ENCODE data around the gene LMBRD2. TPM values are rescaled to one million over a fixed set of nuclear protein-coding genes. Genes with fewer than 3 reads are reported as not detected.
"Not testable (repeated sequence)": the region's sequence is repeated elsewhere in the genome, so short reads cannot be mapped to it uniquely, and the experiment has no call there.

Gene LMBRD2
- total and polyA plus RNA-seq, 2 experiments from 2014 or later, result 7.0 to 14.5 TPM

GRCh38 chr5:36145311-36145710, 6.4 kb downstream of the LMBRD2 start:
- Histone ChIP-seq H3K27me3 (replicated peaks; ENCODE audit: insufficient read depth) (no peaks in the 10 kb centered on the region), H3K4me3 (no peak overlapping the region), H3K79me2 (ENCODE audit: insufficient read depth) (peaks cover 61% of the 10 kb centered on the region), H3K9me2 (ENCODE audit: insufficient read depth) (no peaks in the 10 kb centered on the region), H3K9me3 (ENCODE audit: low read depth) (no peaks in the 10 kb centered on the region), H3K27ac (no peak overlapping the region), H3K9ac (no peak overlapping the region), H3K4me1 (ENCODE audit: insufficient read depth) (peaks cover 13% of the 10 kb centered on the region), H4K20me1 (ENCODE audit: insufficient read depth) (no peaks in the 10 kb centered on the region), H3K4me2 (ENCODE audit: unreplicated experiment) (no peak overlapping the region), H2AFZ (no peak overlapping the region), H3F3A (ENCODE audit: insufficient read depth) (no peaks in the 10 kb centered on the region; the same call in 1 of the 2 replicates), H3K36me3 (ENCODE audit: low read depth) (peaks cover 17% of the 10 kb centered on the region; the same call in 1 of the 2 replicates)
- 89 to 90% methylated on average over 4 of the region's 4 CpGs for WGBS, 2 experiments (ENCODE audit: low coverage in 1 of 2, low lambda C conversion rate in 2 of 2, missing lambda C conversion rate in 2 of 2)
- TF ChIP-seq EZH2 (IDR thresholded peaks at IDR 0.05; ENCODE audit: insufficient read depth, poor library complexity, severe bottlenecking), result no peak
- TF ChIP-seq EZH2phosphoT487 (IDR thresholded peaks at IDR 0.05; ENCODE audit: insufficient read depth, low read depth), result no peak
- DNase-seq, result no peak
- in situ Hi-C loops (cut with MboI), result no loop called here

DNA sequence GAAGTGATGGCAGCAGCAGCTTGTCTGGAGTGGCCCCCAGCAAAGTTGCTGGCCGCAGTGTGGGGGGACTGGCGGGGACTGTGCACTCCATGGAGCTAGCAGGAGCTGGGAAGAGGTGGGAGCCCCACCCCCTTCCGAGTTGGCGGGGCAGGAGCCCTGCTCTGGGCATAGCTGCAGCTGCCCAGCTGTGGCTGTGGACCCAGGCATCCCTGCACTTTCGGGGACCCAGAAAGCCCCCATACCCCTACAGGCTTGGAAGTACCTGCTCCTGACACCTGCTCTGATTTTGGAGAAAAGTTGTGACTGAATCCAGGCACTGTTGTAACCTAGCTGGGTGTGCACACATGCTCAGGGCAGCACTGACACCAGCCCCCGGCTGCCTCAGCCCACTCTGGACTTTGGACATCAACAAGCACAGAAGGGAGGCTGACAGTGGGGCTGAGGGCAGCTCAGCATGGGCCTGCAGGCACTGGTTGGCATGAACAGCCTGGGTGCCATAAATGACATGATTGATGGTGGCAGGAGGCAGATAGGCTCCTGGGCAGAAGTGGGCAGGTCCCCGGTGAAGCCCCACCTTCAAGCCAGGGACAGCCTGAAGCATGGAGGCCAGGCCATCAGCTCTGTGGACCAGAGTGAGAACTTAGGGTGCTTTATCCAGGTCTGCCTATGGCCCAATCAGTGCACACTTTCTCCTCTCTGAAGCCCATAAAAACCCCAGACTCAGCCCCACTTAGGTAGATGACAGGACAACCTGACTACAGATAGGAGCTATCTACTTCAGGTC, 12.6 kb downstream of the LMBRD2 start:
- TF ChIP-seq EZH2 (IDR thresholded peaks at IDR 0.05; ENCODE audit: insufficient read depth, poor library complexity, severe bottlenecking) (no peak), EZH2phosphoT487 (IDR thresholded peaks at IDR 0.05; ENCODE audit: insufficient read depth, low read depth) (no peak)

DNA sequence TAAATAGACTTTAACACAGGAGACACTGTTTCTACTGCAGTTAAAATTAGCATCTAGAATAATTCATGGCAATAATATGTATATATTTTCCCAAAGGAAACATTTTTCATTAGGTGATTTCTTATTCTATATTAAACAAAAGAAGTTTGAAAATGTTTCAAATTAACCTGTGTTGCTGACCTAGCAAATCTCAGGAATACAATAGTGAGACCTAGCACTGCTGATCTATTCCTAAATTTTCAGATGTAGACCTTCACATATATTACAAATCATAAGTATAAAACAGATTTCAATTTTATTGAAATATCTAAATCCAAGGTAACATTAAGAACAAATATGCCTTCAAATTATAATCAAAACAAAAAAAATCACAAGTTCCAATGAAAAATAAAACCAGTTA, 15.1 kb downstream of the LMBRD2 start:
- Histone ChIP-seq H3K9me2 (ENCODE audit: insufficient read depth) (no peaks in the 10 kb centered on the region), H3K9me3 (ENCODE audit: low read depth) (no peaks in the 10 kb centered on the region), H2AFZ (no peak overlapping the region), H3K27ac (no peak overlapping the region), H4K20me1 (ENCODE audit: insufficient read depth) (no peaks in the 10 kb centered on the region), H3K4me1 (ENCODE audit: insufficient read depth) (no peaks in the 10 kb centered on the region), H3F3A (ENCODE audit: insufficient read depth) (no peaks in the 10 kb centered on the region), H3K4me3 (no peak overlapping the region), H3K4me2 (ENCODE audit: unreplicated experiment) (no peak overlapping the region), H3K9ac (no peak overlapping the region), H3K27me3 (replicated peaks; ENCODE audit: insufficient read depth) (no peaks in the 10 kb centered on the region), H3K79me2 (ENCODE audit: insufficient read depth) (no peaks in the 10 kb centered on the region), H3K36me3 (ENCODE audit: low read depth) (peaks cover 13% of the 10 kb centered on the region; the same call in 1 of the 2 replicates)
- TF ChIP-seq EZH2phosphoT487 (IDR thresholded peaks at IDR 0.05; ENCODE audit: insufficient read depth, low read depth) (no peak), EZH2 (IDR thresholded peaks at IDR 0.05; ENCODE audit: insufficient read depth, poor library complexity, severe bottlenecking) (no peak)
- DNase-seq, result no peak
- in situ Hi-C loops (cut with MboI), result no loop called here

More for the DNA sequence above, 12.6 kb downstream of the LMBRD2 start:
- no peak overlapping the region for H3K27ac ChIP-seq
- H4K20me1 ChIP-seq (ENCODE audit: insufficient read depth), result no peaks in the 10 kb centered on the region
- no peaks in the 10 kb centered on the region for H3K9me3 ChIP-seq (ENCODE audit: low read depth)
- whole genome bisulfite sequencing, 2 experiments (ENCODE audit: low coverage in 1 of 2, low lambda C conversion rate in 2 of 2, missing lambda C conversion rate in 2 of 2), result 96% methylated on average over 7 of the region's 7 CpGs
- in situ Hi-C loops (cut with MboI), result no loop called here
- H3K36me3 ChIP-seq (ENCODE audit: low read depth), result peaks cover 22% of the 10 kb centered on the region; the same call in 1 of the 2 replicates
- H3K79me2 ChIP-seq (ENCODE audit: insufficient read depth), result peaks cover 9% of the 10 kb centered on the region; the same call in 1 of the 2 replicates
- no peaks in the 10 kb centered on the region for H3F3A ChIP-seq (ENCODE audit: insufficient read depth)
- no peak overlapping the region for H2AFZ ChIP-seq
- no peak overlapping the region for H3K4me2 ChIP-seq (ENCODE audit: unreplicated experiment)
- no peak overlapping the region for H3K9ac ChIP-seq
- H3K27me3 ChIP-seq (replicated peaks; ENCODE audit: insufficient read depth), result no peaks in the 10 kb centered on the region
- no peak for DNase-seq
- no peak overlapping the region for H3K4me3 ChIP-seq
- no peaks in the 10 kb centered on the region for H3K4me1 ChIP-seq (ENCODE audit: insufficient read depth)
- no peaks in the 10 kb centered on the region for H3K9me2 ChIP-seq (ENCODE audit: insufficient read depth)

DNA sequence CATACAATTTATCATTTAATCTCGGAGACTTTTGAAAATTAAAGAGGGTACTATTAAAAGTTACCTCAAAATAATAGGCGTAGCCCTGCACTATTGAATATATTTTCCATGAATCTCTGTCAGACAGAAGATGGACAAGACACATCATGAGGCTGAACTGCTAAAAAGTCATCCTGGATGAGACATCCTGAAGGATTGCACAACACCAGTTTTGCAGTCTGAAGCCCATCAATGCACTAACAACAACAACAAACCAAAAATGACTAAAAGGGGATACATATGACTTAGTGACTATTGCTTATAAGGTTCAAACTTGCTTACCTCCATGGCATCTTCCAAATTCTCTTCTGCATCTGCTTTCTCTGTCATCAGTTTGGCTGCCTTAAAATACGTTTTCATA, 15.7 kb downstream of the LMBRD2 start:
- H3K4me1 ChIP-seq (ENCODE audit: insufficient read depth), result no peaks in the 10 kb centered on the region
- DNase-seq, result peak; percentile 23
- H3F3A ChIP-seq (ENCODE audit: insufficient read depth), result no peaks in the 10 kb centered on the region
- 97 to 99% methylated on average over 3 of the region's 3 CpGs for WGBS, 2 experiments (ENCODE audit: low coverage in 1 of 2, low lambda C conversion rate in 2 of 2, missing lambda C conversion rate in 2 of 2)
- no peak overlapping the region for H3K4me2 ChIP-seq (ENCODE audit: unreplicated experiment)
- no peaks in the 10 kb centered on the region for H3K27me3 ChIP-seq (replicated peaks; ENCODE audit: insufficient read depth)
- no peak overlapping the region for H3K9ac ChIP-seq
- no peak overlapping the region for H3K27ac ChIP-seq
- no peaks in the 10 kb centered on the region for H3K79me2 ChIP-seq (ENCODE audit: insufficient read depth)
- H2AFZ ChIP-seq, result no peak overlapping the region
- H3K4me3 ChIP-seq, result no peak overlapping the region
- H3K9me3 ChIP-seq (ENCODE audit: low read depth), result no peaks in the 10 kb centered on the region
- H3K9me2 ChIP-seq (ENCODE audit: insufficient read depth), result no peaks in the 10 kb centered on the region
- no peaks in the 10 kb centered on the region for H4K20me1 ChIP-seq (ENCODE audit: insufficient read depth)
- peaks cover 9% of the 10 kb centered on the region; the same call in 1 of the 2 replicates for H3K36me3 ChIP-seq (ENCODE audit: low read depth)
- no peak for TF ChIP-seq EZH2phosphoT487 (IDR thresholded peaks at IDR 0.05; ENCODE audit: insufficient read depth, low read depth)
- no peak for TF ChIP-seq EZH2 (IDR thresholded peaks at IDR 0.05; ENCODE audit: insufficient read depth, poor library complexity, severe bottlenecking)
- in situ Hi-C loops (cut with MboI), result no loop called here

- H3K4me1 ChIP-seq (ENCODE audit: insufficient read depth); H3K9me3 ChIP-seq (ENCODE audit: low read depth); H3K9ac ChIP-seq; H3K27ac ChIP-seq; H3K4me2 ChIP-seq (ENCODE audit: unreplicated experiment); H3K9me2 ChIP-seq (ENCODE audit: insufficient read depth); H4K20me1 ChIP-seq (ENCODE audit: insufficient read depth); H3K79me2 ChIP-seq (ENCODE audit: insufficient read depth); H3K27me3 ChIP-seq (replicated peaks; ENCODE audit: insufficient read depth); DNase-seq; H3F3A ChIP-seq (ENCODE audit: insufficient read depth); in situ Hi-C loops (cut with MboI); H2AFZ ChIP-seq; H3K4me3 ChIP-seq: not testable (repeated sequence)
- WGBS, 2 experiments (ENCODE audit: low coverage in 1 of 2, low lambda C conversion rate in 2 of 2, missing lambda C conversion rate in 2 of 2), result 89 to 100% methylated on average over 1 of the region's 1 CpG
- H3K36me3 ChIP-seq (ENCODE audit: low read depth), result peaks cover 14% of the 10 kb centered on the region
Measured at GRCh38 chr5:36133009-36133408, 18.7 kb downstream of the LMBRD2 start.

GRCh38 chr5:36129666-36130065, 22.0 kb downstream of the LMBRD2 start:
- DNase-seq; H4K20me1 ChIP-seq (ENCODE audit: insufficient read depth); H3K79me2 ChIP-seq (ENCODE audit: insufficient read depth); H2AFZ ChIP-seq; H3K27ac ChIP-seq; H3K9ac ChIP-seq; H3K9me2 ChIP-seq (ENCODE audit: insufficient read depth); H3K36me3 ChIP-seq (ENCODE audit: low read depth); H3K4me3 ChIP-seq; H3K9me3 ChIP-seq (ENCODE audit: low read depth); H3F3A ChIP-seq (ENCODE audit: insufficient read depth); H3K4me1 ChIP-seq (ENCODE audit: insufficient read depth); H3K4me2 ChIP-seq (ENCODE audit: unreplicated experiment); H3K27me3 ChIP-seq (replicated peaks; ENCODE audit: insufficient read depth); in situ Hi-C loops (cut with MboI): not testable (repeated sequence)
- 95% methylated on average over 5 of the region's 5 CpGs for WGBS, 2 experiments (ENCODE audit: low coverage in 1 of 2, low lambda C conversion rate in 2 of 2, missing lambda C conversion rate in 2 of 2)

Data from GM23248 (cell line).